Body of pancreas (tissue), 4 donors: Measurements from ENCODE around the gene FOXL3. TPM values are rescaled to one million over a fixed set of nuclear protein-coding genes. Genes with fewer than 3 reads are reported as not detected.

Experiments
- ATAC-seq: fragments of 150-250 bp; one replicate; pipeline ENCODE4 v1.9.1; 2016
- DNase-seq, 4 donors: peaks; one replicate each; pipeline ENCODE4 v3.0.0-alpha.2; 2019
- H3K27ac ChIP-seq, 4 donors: fragments of 200-600 bp; sonication (generic); 1 replicate in 3 of 4; 2 replicates in 1 of 4; pipeline versions ENCODE4 v1.5.1 to v1.6.1; 2016 to 2019; ENCODE audit warnings: mild to moderate bottlenecking in 1 of 4, mixed read lengths in 1 of 4, moderate library complexity in 1 of 4
- H3K27me3 ChIP-seq, 2 donors: fragments of 200-600 bp; sonication (generic); one replicate each; pipeline ENCODE4 v1.6.0; 2016; ENCODE audit warnings: mild to moderate bottlenecking in 1 of 2
- H3K36me3 ChIP-seq, 2 donors: fragments of 200-600 bp; sonication (generic); replicated peaks in 1 of 2; 2 replicates each; pipeline ENCODE4 v1.5.1; 2016; ENCODE audit warnings: low read depth in 2 of 2; ENCODE audit not compliant: insufficient read depth in 1 of 2
- H3K4me1 ChIP-seq: fragments of 200-600 bp; sonication (generic); one replicate; pipeline ENCODE4 v1.6.0; 2016
- H3K4me3 ChIP-seq, 2 donors: fragments of 200-600 bp; sonication (generic); 1 replicate in 1 of 2; 2 replicates in 1 of 2; pipeline ENCODE4 v1.5.1; 2016 to 2019
- H3K9me3 ChIP-seq, 3 donors: fragments of 200-600 bp; sonication (generic); 1 replicate in 2 of 3; 2 replicates in 1 of 3; pipeline ENCODE4 v1.5.1; 2016
- CTCF ChIP-seq, 7 experiments: fragments of 450-650 bp in 4 of 7; fragments of 200-600 bp in 3 of 7; sonication (generic) in 3 of 7; IDR thresholded peaks; one replicate each; pipeline ENCODE4 v1.5.1; 2016 to 2019; ENCODE audit warnings: antibody characterized with exemption in 7 of 7
- POLR2A ChIP-seq, 3 donors: fragments of 450-650 bp; IDR thresholded peaks; one replicate each; pipeline ENCODE4 v1.6.1; 2016; ENCODE audit warnings: antibody characterized with exemption in 3 of 3, mild to moderate bottlenecking in 2 of 3
- WGBS, 2 donors: methylation state at CpG; one replicate each; pipeline ENCODE4 v1.1.5; 2017; 5-methylcytosine and 5-hydroxymethylcytosine counted together
- intact Hi-C: fragments of 100-400 bp; cut with DNase I; formaldehyde crosslinking; loops from one replicate; pipeline ENCODE4 v1.15.1; 2023
- total RNA-seq, 2 donors: library from RNA; depleted of rRNA; stranded (reverse); fragments of >200 nt; gene quantifications; one replicate each; pipeline ENCODE4 v1.1.0, GENCODE V29; 2016

Gene FOXL3
- total RNA-seq, 2 donors from 2014 or later: not detected

GRCh38 chr7:284762-285722 is 4.9 kb upstream of the FOXL3 start:
- Histone ChIP-seq H3K27ac (no peak overlapping the region), H3K9me3 (no peaks in the 10 kb centered on the region), H3K4me1 (peaks cover 6% of the 10 kb centered on the region), H3K4me3 (no peak overlapping the region), H3K36me3 (no peaks in the 10 kb centered on the region), H3K27me3 (peaks cover 0 to 14% of the 10 kb centered on the region in 2 donors)
- ATAC-seq (no peak), DNase-seq (no peak)
- TF ChIP-seq CTCF (IDR thresholded peaks at IDR 0.05) (no peak), POLR2A (IDR thresholded peaks at IDR 0.05) (no peak)
- intact Hi-C loops: no loop called here
- 53 to 58% methylated on average over 25 to 37 of the region's 37 CpGs for WGBS, 2 donors

- no peak for ATAC-seq
Measured at GRCh38 chr7:285731-286130, 4.2 kb upstream of the FOXL3 start.

GRCh38 chr7:286266-286665 is 3.7 kb upstream of the FOXL3 start:
- ATAC-seq (no peak), DNase-seq (no peak)
- TF ChIP-seq POLR2A (IDR thresholded peaks at IDR 0.05) (no peak), CTCF (IDR thresholded peaks at IDR 0.05) (no peak)
- H3K36me3 ChIP-seq: no peaks in the 10 kb centered on the region
- H3K4me1 ChIP-seq: peaks cover 15% of the 10 kb centered on the region
- H3K27ac ChIP-seq: no peak overlapping the region
- H3K9me3 ChIP-seq: no peaks in the 10 kb centered on the region
- intact Hi-C loops: no loop called here
- H3K4me3 ChIP-seq: no peak overlapping the region
- 74 to 75% methylated on average over 18 of the region's 18 CpGs for WGBS, 2 donors
- H3K27me3 ChIP-seq: peaks cover 0 to 20% of the 10 kb centered on the region in 2 donors

More at GRCh38 chr7:285731-286130, 4.2 kb upstream of the FOXL3 start:
- H3K4me1 ChIP-seq: peaks cover 13% of the 10 kb centered on the region
- H3K27me3 ChIP-seq: peaks cover 0 to 19% of the 10 kb centered on the region in 2 donors
- intact Hi-C loops: no loop called here
- TF ChIP-seq POLR2A (IDR thresholded peaks at IDR 0.05) (no peak), CTCF (IDR thresholded peaks at IDR 0.05) (no peak)
- H3K9me3 ChIP-seq: no peaks in the 10 kb centered on the region
- no peak overlapping the region for H3K4me3 ChIP-seq
- no peak for DNase-seq
- H3K36me3 ChIP-seq: no peaks in the 10 kb centered on the region
- H3K27ac ChIP-seq: no peak overlapping the region
- WGBS, 2 donors: 58 to 75% methylated on average over 14 to 16 of the region's 16 CpGs

- Histone ChIP-seq H3K4me3 (no peak overlapping the region), H3K9me3 (no peaks in the 10 kb centered on the region), H3K36me3 (no peaks in the 10 kb centered on the region), H3K27me3 (peaks cover 0 to 27% of the 10 kb centered on the region in 2 donors), H3K4me1 (peaks cover 15% of the 10 kb centered on the region), H3K27ac (no peak overlapping the region)
- ATAC-seq: no peak
- TF ChIP-seq CTCF (IDR thresholded peaks at IDR 0.05) (no peak), POLR2A (IDR thresholded peaks at IDR 0.05) (no peak)
- WGBS, 2 donors: 60 to 78% methylated on average over 14 of the region's 14 CpGs
- DNase-seq: no peak
- intact Hi-C loops: no loop called here
Measured at GRCh38 chr7:288671-289101, 1.3 kb upstream of the FOXL3 start.
